Activated B cell treated with CpG ODN at 0.5 μM for 24 hours (primary cell): ENCODE measurements around the gene REG1B. TPM values are rescaled to one million over a fixed set of nuclear protein-coding genes. Genes with fewer than 3 reads are reported as not detected.

Experiments
- ATAC-seq: fragments of 200-7000 bp; cut with Tn5 transposase; one replicate; pipeline ENCODE4 v1.10.0; 2021; ENCODE audit warnings: low read depth, mild to moderate bottlenecking, moderate library complexity
- CTCF ChIA-PET: fragments of 350-600 bp; sonication (Branson Sonifier 250); formaldehyde crosslinking; loops from one replicate; lab custom pipeline; 2021; ENCODE audit warnings: antibody characterized with exemption; lab: Charles Lee
- POLR2A ChIA-PET: fragments of 350-600 bp; sonication (Branson Sonifier 250); formaldehyde crosslinking; loops from one replicate; lab custom pipeline; 2021; ENCODE audit warnings: antibody characterized with exemption; lab: Charles Lee
- DNase-seq: peaks from one replicate; pipeline ENCODE4 v3.0.0; 2022
- H3K27ac Mint-ChIP-seq: one replicate; pipeline ENCODE4 v1.8.0; 2020; ENCODE audit warnings: mixed read lengths
- H3K27me3 Mint-ChIP-seq: one replicate; pipeline ENCODE4 v1.8.0; 2021; ENCODE audit warnings: mixed read lengths
- H3K36me3 Mint-ChIP-seq: one replicate; pipeline ENCODE4 v1.8.0; 2021; ENCODE audit warnings: low read depth, mixed read lengths
- H3K4me1 Mint-ChIP-seq: one replicate; pipeline ENCODE4 v1.8.0; 2021; ENCODE audit warnings: mixed read lengths
- H3K4me3 Mint-ChIP-seq: one replicate; pipeline ENCODE4 v1.8.0; 2020; ENCODE audit warnings: mild to moderate bottlenecking, mixed read lengths
- H3K9me3 Mint-ChIP-seq: one replicate; pipeline ENCODE4 v1.8.0; 2020; ENCODE audit warnings: mixed read lengths
- intact Hi-C: fragments of 100-400 bp; cut with micrococcal nuclease; formaldehyde crosslinking; loops from one replicate; pipeline ENCODE4 v1.15.1; 2024
- total RNA-seq: library from RNA; stranded (reverse); gene quantifications from 2 replicates; pipeline ENCODE4 v1.2.3, GENCODE V29; 2022
- TF ChIP-seq, protein P1 (sequence below): fragments of 200-600 bp; IDR thresholded peaks from one replicate; pipeline ENCODE4 v1.8.0; 2022; ENCODE audit warnings: antibody characterized with exemption, mild to moderate bottlenecking

Gene REG1B
- total RNA-seq, 1 donor from 2014 or later: not detected

GRCh38 chr2:79114797-79115494, 27.2 kb upstream of the REG1B start:
- Mint-ChIP-seq H3K36me3 (no peaks in the 10 kb centered on the region), H3K9me3 (peaks cover 3% of the 10 kb centered on the region), H3K27ac (no peak overlapping the region), H3K27me3 (peaks cover 1% of the 10 kb centered on the region), H3K4me1 (no peaks in the 10 kb centered on the region), H3K4me3 (no peak overlapping the region)
- ATAC-seq: no peak
- intact Hi-C loops: no loop called here
- ChIA-PET POLR2A (no interaction called here), CTCF (no interaction called here)
- no peak for DNase-seq
- TF ChIP-seq, protein P1, sequence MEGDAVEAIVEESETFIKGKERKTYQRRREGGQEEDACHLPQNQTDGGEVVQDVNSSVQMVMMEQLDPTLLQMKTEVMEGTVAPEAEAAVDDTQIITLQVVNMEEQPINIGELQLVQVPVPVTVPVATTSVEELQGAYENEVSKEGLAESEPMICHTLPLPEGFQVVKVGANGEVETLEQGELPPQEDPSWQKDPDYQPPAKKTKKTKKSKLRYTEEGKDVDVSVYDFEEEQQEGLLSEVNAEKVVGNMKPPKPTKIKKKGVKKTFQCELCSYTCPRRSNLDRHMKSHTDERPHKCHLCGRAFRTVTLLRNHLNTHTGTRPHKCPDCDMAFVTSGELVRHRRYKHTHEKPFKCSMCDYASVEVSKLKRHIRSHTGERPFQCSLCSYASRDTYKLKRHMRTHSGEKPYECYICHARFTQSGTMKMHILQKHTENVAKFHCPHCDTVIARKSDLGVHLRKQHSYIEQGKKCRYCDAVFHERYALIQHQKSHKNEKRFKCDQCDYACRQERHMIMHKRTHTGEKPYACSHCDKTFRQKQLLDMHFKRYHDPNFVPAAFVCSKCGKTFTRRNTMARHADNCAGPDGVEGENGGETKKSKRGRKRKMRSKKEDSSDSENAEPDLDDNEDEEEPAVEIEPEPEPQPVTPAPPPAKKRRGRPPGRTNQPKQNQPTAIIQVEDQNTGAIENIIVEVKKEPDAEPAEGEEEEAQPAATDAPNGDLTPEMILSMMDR: no peak

GRCh38 chr2:79112269-79112668, 24.5 kb upstream of the REG1B start:
- no peak for ATAC-seq
- Mint-ChIP-seq H3K27ac (no peak overlapping the region), H3K9me3 (no peaks in the 10 kb centered on the region), H3K36me3 (no peaks in the 10 kb centered on the region), H3K27me3 (peaks cover 1% of the 10 kb centered on the region), H3K4me1 (no peaks in the 10 kb centered on the region), H3K4me3 (no peak overlapping the region)
- intact Hi-C loops: no loop called here
- TF ChIP-seq, protein P1: no peak
- ChIA-PET POLR2A (no interaction called here), CTCF (no interaction called here)
- DNase-seq: no peak

DNA sequence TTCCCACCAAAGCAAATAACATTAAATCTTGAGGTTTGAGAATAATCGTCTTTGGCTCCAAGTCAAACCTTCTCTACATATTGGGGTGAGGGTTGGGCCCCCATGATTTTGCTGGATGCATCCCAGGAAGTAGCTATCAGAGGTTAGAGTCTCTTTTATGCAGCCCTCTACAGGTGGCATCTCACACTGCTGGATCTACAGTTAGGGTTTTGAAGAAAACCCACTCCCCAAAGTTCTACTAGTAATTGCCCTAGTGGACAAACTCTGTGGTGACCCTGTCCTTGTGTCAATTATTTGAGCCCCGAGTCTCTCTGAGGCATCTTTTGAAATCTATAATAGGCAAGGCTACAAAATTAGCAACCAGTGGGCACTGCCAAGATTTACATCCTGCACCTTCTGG, 17.5 kb upstream of the REG1B start:
- no peak for DNase-seq
- peaks cover 11% of the 10 kb centered on the region for H3K4me1 Mint-ChIP-seq
- H3K36me3 Mint-ChIP-seq: no peaks in the 10 kb centered on the region
- H3K9me3 Mint-ChIP-seq: peaks cover 7% of the 10 kb centered on the region
- no peak overlapping the region for H3K27ac Mint-ChIP-seq
- no peaks in the 10 kb centered on the region for H3K27me3 Mint-ChIP-seq
- H3K4me3 Mint-ChIP-seq: no peak overlapping the region
- ChIA-PET CTCF (no interaction called here), POLR2A (no interaction called here)
- ATAC-seq: no peak
- TF ChIP-seq, protein P1: no peak
- intact Hi-C loops: no loop called here

DNA sequence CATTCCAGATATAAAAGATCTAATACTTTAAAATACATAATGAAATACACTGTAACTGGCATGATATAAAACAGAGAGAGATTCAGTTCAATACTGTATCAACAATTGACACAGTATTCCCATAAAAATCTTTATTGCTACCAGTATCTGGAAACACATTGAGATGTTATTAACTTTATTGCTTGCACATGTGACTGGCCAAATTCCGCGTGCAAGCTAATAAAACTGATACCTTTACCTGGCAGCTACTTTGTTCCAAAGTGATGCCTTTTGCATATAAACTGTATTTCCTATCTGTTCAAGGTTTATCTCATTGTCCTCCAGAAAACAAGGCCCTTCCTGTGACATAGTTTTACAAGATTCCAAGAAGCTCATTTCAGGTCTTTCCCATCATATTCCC, 15.4 kb upstream of the REG1B start:
- ATAC-seq: no peak
- ChIA-PET CTCF (no interaction called here), POLR2A (no interaction called here)
- Mint-ChIP-seq H3K27me3 (no peaks in the 10 kb centered on the region), H3K27ac (no peak overlapping the region), H3K36me3 (no peaks in the 10 kb centered on the region), H3K4me1 (peaks cover 28% of the 10 kb centered on the region), H3K4me3 (no peak overlapping the region), H3K9me3 (peaks cover 7% of the 10 kb centered on the region)
- no peak for DNase-seq
- TF ChIP-seq, protein P1: no peak
- intact Hi-C loops: no loop called here

GRCh38 chr2:79101024-79101423, 13.2 kb upstream of the REG1B start:
- H3K36me3 Mint-ChIP-seq: no peaks in the 10 kb centered on the region
- CTCF ChIA-PET: no interaction called here
- ATAC-seq: no peak
- H3K4me1 Mint-ChIP-seq: peaks cover 28% of the 10 kb centered on the region
- no peak for DNase-seq
- no peak overlapping the region for H3K27ac Mint-ChIP-seq
- TF ChIP-seq, protein P1: no peak
- POLR2A ChIA-PET: no interaction called here
- H3K4me3 Mint-ChIP-seq: no peak overlapping the region
- H3K27me3 Mint-ChIP-seq: no peaks in the 10 kb centered on the region
- peaks cover 7% of the 10 kb centered on the region for H3K9me3 Mint-ChIP-seq
- intact Hi-C loops: no loop called here
